ENCODE results near the gene EVI5. TPM values are rescaled to one million over a fixed set of nuclear protein-coding genes. Genes with fewer than 3 reads are reported as not detected.
A peak's percentile ranks its signal among the peaks of the same experiment; 100 is the strongest.
"Not testable (repeated sequence)": the region's sequence is repeated elsewhere in the genome, so short reads cannot be mapped to it uniquely, and the experiment has no call there.

EVI5 gene
- total RNA-seq, 2 experiments from 2014 or later = 25.7 to 27.9 TPM

DNA sequence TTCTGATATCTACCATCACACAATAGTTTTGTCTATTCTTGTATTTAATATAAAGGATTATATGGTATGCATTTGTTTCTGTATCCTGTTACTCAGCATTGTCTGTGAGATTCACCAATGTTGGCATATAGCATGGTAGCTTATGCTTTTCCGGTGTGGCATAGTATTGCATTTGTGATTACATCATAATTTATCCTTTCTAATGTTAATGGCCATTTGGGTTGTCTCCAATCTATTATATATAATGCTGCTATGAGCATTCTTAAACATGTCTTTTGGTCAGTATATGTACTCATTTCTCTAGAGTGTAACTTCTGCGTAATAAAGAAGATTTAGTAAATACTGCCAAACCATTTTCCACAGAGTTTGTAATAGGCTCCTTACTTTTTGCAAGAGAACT, 257.2 kb downstream of the EVI5 start:
- no peak for DNase-seq
- peaks cover 9% of the 10 kb centered on the region for H3K9me3 Mint-ChIP-seq
- no peak overlapping the region for H3K27ac Mint-ChIP-seq
- TF ChIP-seq, protein P1, sequence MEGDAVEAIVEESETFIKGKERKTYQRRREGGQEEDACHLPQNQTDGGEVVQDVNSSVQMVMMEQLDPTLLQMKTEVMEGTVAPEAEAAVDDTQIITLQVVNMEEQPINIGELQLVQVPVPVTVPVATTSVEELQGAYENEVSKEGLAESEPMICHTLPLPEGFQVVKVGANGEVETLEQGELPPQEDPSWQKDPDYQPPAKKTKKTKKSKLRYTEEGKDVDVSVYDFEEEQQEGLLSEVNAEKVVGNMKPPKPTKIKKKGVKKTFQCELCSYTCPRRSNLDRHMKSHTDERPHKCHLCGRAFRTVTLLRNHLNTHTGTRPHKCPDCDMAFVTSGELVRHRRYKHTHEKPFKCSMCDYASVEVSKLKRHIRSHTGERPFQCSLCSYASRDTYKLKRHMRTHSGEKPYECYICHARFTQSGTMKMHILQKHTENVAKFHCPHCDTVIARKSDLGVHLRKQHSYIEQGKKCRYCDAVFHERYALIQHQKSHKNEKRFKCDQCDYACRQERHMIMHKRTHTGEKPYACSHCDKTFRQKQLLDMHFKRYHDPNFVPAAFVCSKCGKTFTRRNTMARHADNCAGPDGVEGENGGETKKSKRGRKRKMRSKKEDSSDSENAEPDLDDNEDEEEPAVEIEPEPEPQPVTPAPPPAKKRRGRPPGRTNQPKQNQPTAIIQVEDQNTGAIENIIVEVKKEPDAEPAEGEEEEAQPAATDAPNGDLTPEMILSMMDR (IDR thresholded peaks at IDR 0.05) = no peak
- CTCF ChIA-PET = no interaction called here
- no peak for ATAC-seq
- no peaks in the 10 kb centered on the region for H3K27me3 Mint-ChIP-seq
- no peak overlapping the region for H3K4me3 Mint-ChIP-seq
- POLR2A ChIA-PET = no interaction called here
- H3K36me3 Mint-ChIP-seq (ENCODE audit: low read depth) = peaks cover 48% of the 10 kb centered on the region
- H3K4me1 Mint-ChIP-seq (ENCODE audit: low read depth) = peaks cover 23% of the 10 kb centered on the region
- intact Hi-C loops (cut with micrococcal nuclease) = no loop called here

DNA sequence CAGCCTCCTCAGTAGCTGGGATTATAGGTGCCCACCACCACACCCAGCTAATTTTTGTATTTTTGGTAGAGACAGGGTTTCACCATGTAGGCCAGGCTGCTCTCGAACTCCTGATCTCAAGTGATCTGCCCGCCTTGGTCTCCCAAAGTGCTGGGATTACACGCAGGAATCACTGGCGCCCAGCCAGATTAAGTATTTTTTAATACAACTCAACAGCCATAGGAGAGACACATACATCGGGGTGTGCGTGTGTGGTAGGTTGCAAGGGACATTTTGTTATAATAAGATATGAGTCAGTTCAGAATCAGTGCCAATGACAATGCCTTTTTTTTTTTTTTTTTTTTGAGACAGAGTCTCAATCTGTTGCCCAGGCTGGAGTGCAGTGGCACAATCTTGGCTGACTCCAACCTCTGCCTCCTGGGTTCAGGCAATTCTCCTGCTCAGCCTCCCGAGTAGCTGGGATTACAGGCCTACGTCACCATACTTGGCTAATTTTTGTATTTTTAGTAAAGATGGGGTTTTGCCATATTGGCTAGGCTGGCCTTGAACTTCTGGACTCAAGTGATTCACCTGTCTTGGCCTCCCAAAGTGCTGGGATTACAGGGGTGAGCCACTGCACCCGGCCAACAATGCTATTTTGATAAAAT, 259.8 kb downstream of the EVI5 start:
- intact Hi-C loops (cut with micrococcal nuclease); ATAC-seq; H3K9me3 Mint-ChIP-seq; H3K4me1 Mint-ChIP-seq (ENCODE audit: low read depth); H3K27me3 Mint-ChIP-seq; H3K27ac Mint-ChIP-seq; DNase-seq; H3K4me3 Mint-ChIP-seq: not testable (repeated sequence)
- POLR2A ChIA-PET = interaction anchor here (0.8 to 1.6 kb wide), 2 partner anchors 10 to 40 kb away, joined by 3 to 5 read pairs; no protein-coding TSS in a partner anchor
- H3K36me3 Mint-ChIP-seq (ENCODE audit: low read depth) = peaks cover 31% of the 10 kb centered on the region
- CTCF ChIA-PET = interaction anchor here (0.6 kb wide), 1 partner anchor 22 kb away, joined by 4 read pairs; no protein-coding TSS in a partner anchor

DNA sequence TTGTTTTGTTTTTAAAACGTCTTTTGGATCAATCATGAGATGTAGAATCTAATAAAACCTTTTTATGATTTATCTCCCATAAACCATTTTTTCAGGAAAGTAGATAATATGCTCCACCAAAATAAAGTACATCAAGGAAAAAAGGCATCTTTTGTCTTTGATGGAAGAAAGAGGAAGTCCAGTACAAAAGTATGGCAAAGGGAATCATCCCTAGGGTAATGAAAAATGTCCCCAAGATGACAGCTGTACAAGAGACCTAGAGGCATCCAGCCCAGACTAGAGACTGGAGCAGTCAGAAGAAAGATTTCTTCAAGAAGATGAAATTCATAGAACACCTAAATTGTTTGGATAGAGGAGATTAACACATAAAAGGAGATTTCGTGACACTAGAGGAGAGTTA, 265.9 kb downstream of the EVI5 start:
- ATAC-seq (no peak), DNase-seq (no peak)
- POLR2A ChIA-PET = interaction anchor here (1.8 kb wide), 1 partner anchor 14 kb away, joined by 4 read pairs; no protein-coding TSS in a partner anchor
- H3K27me3 Mint-ChIP-seq = no peaks in the 10 kb centered on the region
- intact Hi-C loops (cut with micrococcal nuclease) = no loop called here
- H3K36me3 Mint-ChIP-seq (ENCODE audit: low read depth) = peaks cover 47% of the 10 kb centered on the region
- H3K4me3 Mint-ChIP-seq = no peak overlapping the region
- CTCF ChIA-PET = interaction anchor here (0.6 to 1.2 kb wide), 2 partner anchors 77 to 209 kb away, joined by 3 read pairs; no protein-coding TSS in a partner anchor
- H3K27ac Mint-ChIP-seq = no peak overlapping the region
- H3K9me3 Mint-ChIP-seq = no peaks in the 10 kb centered on the region
- TF ChIP-seq, protein P1 (IDR thresholded peaks at IDR 0.05) = no peak
- peaks cover 27% of the 10 kb centered on the region for H3K4me1 Mint-ChIP-seq (ENCODE audit: low read depth)

DNA sequence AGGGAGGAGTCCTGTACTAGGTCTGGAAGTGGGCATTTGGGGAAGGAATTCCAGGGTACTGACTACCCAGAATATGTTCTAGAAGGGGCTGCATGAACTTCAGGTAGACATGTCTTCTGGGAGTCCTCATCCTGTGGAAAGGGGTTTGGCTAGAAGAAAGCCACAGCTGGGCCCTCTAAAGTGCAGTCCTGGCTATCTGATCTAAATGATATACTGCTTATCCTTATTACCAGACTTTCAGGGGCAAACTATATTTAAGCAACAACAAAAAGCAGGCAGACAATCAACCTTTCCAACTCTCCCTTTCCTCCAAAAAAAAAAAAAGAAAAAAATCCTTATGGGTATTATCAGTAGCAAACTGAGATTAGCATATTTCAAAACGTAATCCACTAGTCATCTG, 268.3 kb downstream of the EVI5 start:
- H3K27me3 Mint-ChIP-seq = no peaks in the 10 kb centered on the region
- intact Hi-C loops (cut with micrococcal nuclease) = no loop called here

GRCh38 chr1:92515796-92516201, 269.1 kb downstream of the EVI5 start:
- TF ChIP-seq, protein P1 (IDR thresholded peaks at IDR 0.05) = no peak
- ATAC-seq (no peak), DNase-seq (no peak)
- H3K9me3 Mint-ChIP-seq = no peaks in the 10 kb centered on the region
- H3K27ac Mint-ChIP-seq = peak overlapping the region; percentile 62
- H3K4me3 Mint-ChIP-seq = no peak overlapping the region
- H3K27me3 Mint-ChIP-seq = no peaks in the 10 kb centered on the region
- H3K36me3 Mint-ChIP-seq (ENCODE audit: low read depth) = peaks cover 56% of the 10 kb centered on the region
- CTCF ChIA-PET = interaction anchor here (2.5 kb wide), 1 partner anchor 31 kb away, joined by 6 read pairs; no protein-coding TSS in a partner anchor
- intact Hi-C loops (cut with micrococcal nuclease) = no loop called here
- POLR2A ChIA-PET = interaction anchor here (1.1 to 1.4 kb wide), 2 partner anchors 18 to 29 kb away, joined by 4 to 6 read pairs; partner anchors contain the start of gene GFI1
- peaks cover 28% of the 10 kb centered on the region for H3K4me1 Mint-ChIP-seq (ENCODE audit: low read depth)

More for the DNA sequence above, 268.3 kb downstream of the EVI5 start:
- peaks cover 53% of the 10 kb centered on the region for H3K36me3 Mint-ChIP-seq (ENCODE audit: low read depth)
- TF ChIP-seq, protein P1 (IDR thresholded peaks at IDR 0.05) = no peak
- DNase-seq = no peak
- no peak overlapping the region for H3K4me3 Mint-ChIP-seq
- CTCF ChIA-PET = interaction anchor here (2.5 kb wide), 1 partner anchor 32 kb away, joined by 6 read pairs; no protein-coding TSS in a partner anchor
- H3K9me3 Mint-ChIP-seq = no peaks in the 10 kb centered on the region
- peaks cover 28% of the 10 kb centered on the region for H3K4me1 Mint-ChIP-seq (ENCODE audit: low read depth)
- no peak for ATAC-seq
- POLR2A ChIA-PET = interaction anchor here (1.4 kb wide), 1 partner anchor 29 kb away, joined by 6 read pairs; the partner anchor contains the start of gene GFI1
- peak overlapping the region; percentile 50 for H3K27ac Mint-ChIP-seq

All from activated CD8-positive, alpha-beta T cell treated with anti-CD3 and anti-CD28 coated beads for 36 hours (primary cell).